Measurements from ENCODE around the gene GNLY. TPM values are rescaled to one million over a fixed set of nuclear protein-coding genes. Genes with fewer than 3 reads are reported as not detected.

The GNLY gene
- total RNA-seq, 3 donors from 2014 or later = 3.0 to 6.5 (median 4.3) TPM

DNA sequence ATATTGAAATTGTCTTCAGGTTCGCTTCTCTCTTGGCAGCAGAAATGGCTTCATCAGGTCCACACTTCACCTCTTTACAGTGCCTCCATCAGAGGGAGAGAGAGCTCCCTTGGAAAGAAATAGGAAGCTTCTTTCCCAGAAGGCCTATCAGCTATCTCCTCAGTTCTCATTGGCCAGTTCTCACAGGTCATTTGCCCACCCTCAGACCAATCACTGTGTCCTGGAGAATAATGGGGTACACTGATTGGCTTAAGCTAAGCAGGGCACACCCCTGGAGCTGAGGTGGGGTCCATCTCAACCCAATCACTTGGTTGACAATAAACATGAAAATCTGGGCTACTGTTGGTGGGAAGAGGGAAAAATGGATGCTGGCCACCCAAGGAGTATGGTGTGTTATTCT is 5.2 kb downstream of the GNLY start:
- ATAC-seq = no peak
- H3K4me3 ChIP-seq = no peak overlapping the region
- H3K4me1 ChIP-seq (ENCODE audit: low read depth) = no peaks in the 10 kb centered on the region
- H3K36me3 ChIP-seq (ENCODE audit: low read depth) = no peaks in the 10 kb centered on the region
- intact Hi-C loops (cut with DNase I, micrococcal nuclease) = no loop called here
- TF ChIP-seq, protein P1, sequence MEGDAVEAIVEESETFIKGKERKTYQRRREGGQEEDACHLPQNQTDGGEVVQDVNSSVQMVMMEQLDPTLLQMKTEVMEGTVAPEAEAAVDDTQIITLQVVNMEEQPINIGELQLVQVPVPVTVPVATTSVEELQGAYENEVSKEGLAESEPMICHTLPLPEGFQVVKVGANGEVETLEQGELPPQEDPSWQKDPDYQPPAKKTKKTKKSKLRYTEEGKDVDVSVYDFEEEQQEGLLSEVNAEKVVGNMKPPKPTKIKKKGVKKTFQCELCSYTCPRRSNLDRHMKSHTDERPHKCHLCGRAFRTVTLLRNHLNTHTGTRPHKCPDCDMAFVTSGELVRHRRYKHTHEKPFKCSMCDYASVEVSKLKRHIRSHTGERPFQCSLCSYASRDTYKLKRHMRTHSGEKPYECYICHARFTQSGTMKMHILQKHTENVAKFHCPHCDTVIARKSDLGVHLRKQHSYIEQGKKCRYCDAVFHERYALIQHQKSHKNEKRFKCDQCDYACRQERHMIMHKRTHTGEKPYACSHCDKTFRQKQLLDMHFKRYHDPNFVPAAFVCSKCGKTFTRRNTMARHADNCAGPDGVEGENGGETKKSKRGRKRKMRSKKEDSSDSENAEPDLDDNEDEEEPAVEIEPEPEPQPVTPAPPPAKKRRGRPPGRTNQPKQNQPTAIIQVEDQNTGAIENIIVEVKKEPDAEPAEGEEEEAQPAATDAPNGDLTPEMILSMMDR (IDR thresholded peaks at IDR 0.05) = no peak
- no peaks in the 10 kb centered on the region for H3K9me3 ChIP-seq
- DNase-seq = no peak

DNA sequence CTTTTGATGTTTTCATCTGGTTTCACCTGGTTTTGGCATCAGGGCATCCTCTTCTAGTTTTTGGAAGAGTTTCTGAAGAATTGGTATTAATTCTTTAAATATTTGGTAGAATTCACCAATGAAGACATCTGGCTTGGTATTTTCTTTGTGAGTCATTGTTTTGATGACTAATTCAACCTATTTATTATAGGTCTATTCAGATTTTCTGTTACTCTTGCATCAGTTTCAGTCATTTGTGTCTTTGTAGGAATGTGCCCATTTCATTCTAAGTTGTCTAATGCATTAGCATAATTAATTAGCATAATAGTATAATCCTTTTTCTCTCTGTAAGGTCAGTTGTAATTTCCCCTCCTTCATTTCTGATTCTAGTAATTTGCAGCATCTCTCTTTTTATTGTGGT is 8.0 kb downstream of the GNLY start:
- DNase-seq = no peak
- peaks cover 8% of the 10 kb centered on the region for H3K4me1 ChIP-seq (ENCODE audit: low read depth)

DNA sequence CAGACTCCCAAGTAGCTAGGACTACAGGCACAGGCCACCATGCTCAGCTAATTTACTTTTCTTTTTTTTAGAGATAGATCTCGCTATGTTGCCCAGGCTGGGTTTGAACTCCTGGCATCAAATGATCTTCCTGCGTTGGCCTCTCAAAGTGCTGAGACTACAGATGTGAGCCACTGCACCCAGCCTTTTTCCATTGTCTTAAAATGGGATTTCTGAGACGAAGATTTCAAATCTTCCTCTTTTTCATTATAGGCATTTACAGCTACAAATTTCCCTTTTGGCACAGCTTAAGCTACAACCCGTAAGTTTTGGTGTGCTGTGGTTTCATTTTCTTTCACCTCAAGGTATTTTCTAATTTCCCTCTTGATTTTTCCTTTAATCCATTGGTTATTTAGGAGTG is 8.6 kb downstream of the GNLY start:
- no peak for DNase-seq
- H3K36me3 ChIP-seq (ENCODE audit: low read depth) = no peaks in the 10 kb centered on the region
- H3K4me1 ChIP-seq (ENCODE audit: low read depth) = peaks cover 9% of the 10 kb centered on the region
- no peak overlapping the region for H3K4me3 ChIP-seq
- H3K9me3 ChIP-seq = no peaks in the 10 kb centered on the region
- TF ChIP-seq, protein P1 (IDR thresholded peaks at IDR 0.05) = no peak
- intact Hi-C loops (cut with DNase I, micrococcal nuclease) = no loop called here
- ATAC-seq = no peak

More for the DNA sequence above, 8.0 kb downstream of the GNLY start:
- TF ChIP-seq, protein P1 (IDR thresholded peaks at IDR 0.05) = no peak
- intact Hi-C loops (cut with DNase I, micrococcal nuclease) = no loop called here
- no peak overlapping the region for H3K4me3 ChIP-seq
- H3K36me3 ChIP-seq (ENCODE audit: low read depth) = no peaks in the 10 kb centered on the region
- ATAC-seq = no peak
- H3K9me3 ChIP-seq = no peaks in the 10 kb centered on the region

DNA sequence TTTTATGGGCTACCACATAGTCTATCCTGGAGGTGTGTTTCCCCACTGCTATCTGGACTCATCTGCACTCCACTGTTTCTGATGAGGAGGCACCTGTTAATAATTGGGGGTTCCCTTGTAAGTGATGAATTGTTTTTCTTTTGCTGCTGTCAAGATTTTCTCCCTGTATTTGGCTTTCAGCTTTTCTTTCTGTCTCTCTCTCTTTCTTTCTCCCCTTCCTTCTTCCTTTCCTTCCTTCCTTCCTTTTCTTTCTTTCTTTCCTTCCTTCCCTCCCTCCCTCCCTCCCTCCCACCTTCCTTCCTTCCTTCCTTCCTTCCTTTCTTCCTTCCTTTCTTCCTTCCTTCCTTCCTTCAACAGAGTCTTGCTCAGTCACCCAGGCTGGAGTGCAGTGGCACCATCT is 9.2 kb downstream of the GNLY start:
- no peaks in the 10 kb centered on the region for H3K9me3 ChIP-seq
- no peak for ATAC-seq
- intact Hi-C loops (cut with DNase I, micrococcal nuclease) = no loop called here
- peaks cover 9% of the 10 kb centered on the region for H3K4me1 ChIP-seq (ENCODE audit: low read depth)
- no peaks in the 10 kb centered on the region for H3K36me3 ChIP-seq (ENCODE audit: low read depth)
- H3K4me3 ChIP-seq = no peak overlapping the region
- TF ChIP-seq, protein P1 (IDR thresholded peaks at IDR 0.05) = no peak
- no peak for DNase-seq

DNA sequence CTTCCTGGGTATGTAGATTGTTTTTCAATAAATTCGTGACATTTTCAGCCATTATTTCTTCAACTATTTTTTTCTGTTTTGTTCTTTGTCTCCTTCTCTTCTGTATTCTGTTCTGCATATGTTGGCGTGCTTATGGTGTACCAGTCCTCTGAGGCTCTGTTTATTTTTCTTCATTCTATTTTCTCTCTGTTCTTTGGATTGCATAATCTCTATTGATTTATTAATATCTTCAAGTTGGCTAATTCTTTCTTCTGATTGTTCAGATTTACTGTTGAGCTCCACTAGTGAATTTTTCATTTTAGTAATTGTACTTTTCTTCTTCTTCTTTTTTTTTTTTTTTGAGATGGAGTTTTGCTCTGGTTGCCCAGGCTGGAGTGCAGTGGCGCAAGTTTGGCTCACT is 9.9 kb downstream of the GNLY start:
- Histone ChIP-seq H3K4me1 (ENCODE audit: low read depth) (peaks cover 9% of the 10 kb centered on the region), H3K4me3 (no peak overlapping the region), H3K9me3 (no peaks in the 10 kb centered on the region), H3K36me3 (ENCODE audit: low read depth) (no peaks in the 10 kb centered on the region)
- no peak for ATAC-seq
- TF ChIP-seq, protein P1 (IDR thresholded peaks at IDR 0.05) = no peak
- intact Hi-C loops (cut with DNase I, micrococcal nuclease) = no loop called here
- DNase-seq = no peak

Measured in mucosa of descending colon (tissue), 3 donors.